Measurements from ENCODE around the gene CHCHD3.
"Not testable (repeated sequence)": the region's sequence is repeated elsewhere in the genome, so short reads cannot be mapped to it uniquely, and the experiment has no call there.

The CHCHD3 gene

DNA sequence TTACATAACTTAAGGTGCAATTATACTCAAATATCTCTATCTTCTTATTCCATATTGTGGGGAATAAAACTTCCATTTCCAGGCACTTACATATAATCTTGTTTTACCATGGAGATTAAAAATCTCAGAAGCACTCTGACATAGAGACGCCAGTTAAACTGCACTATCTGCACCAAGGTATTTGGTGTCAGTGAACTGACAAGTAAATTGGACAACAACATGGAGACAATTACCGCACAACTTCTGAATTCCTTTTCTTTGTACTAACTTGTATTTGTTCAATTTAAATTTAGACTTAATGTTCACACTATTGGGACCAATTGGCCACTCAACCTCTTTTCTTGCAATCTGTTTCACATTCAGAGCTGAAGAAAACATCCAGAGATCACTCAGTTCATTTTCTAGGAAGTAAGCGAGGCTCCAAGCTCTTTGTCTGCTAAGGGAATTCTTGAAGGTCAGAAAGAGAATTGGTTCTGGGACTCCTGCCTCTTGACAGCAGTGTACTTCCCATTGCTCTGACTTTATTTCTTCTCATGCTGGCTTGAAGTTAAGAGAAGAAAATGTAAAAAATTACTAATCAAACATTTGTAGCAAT, 184.7 kb downstream of the CHCHD3 start:
- DNase-seq, result no peak

DNA sequence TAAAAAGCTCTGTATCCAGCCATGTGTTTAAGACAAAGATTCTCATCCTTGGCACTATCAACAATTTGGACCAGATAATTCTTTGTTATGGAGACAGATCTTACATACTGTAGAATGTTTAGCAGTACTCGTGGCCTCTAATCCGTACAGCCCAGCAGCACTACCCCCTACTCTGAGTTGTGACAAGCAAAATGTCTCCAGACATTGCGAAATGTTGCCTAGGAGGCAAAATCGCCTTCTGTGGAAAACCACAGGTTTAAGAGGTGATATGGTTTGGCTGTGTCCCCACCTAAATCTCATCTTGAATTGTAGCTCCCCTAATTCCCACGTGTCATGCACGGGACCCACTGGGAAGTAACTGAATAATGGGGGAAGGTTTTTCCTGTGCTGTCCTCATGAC, 186.7 kb downstream of the CHCHD3 start:
- DNase-seq, result no peak

DNA sequence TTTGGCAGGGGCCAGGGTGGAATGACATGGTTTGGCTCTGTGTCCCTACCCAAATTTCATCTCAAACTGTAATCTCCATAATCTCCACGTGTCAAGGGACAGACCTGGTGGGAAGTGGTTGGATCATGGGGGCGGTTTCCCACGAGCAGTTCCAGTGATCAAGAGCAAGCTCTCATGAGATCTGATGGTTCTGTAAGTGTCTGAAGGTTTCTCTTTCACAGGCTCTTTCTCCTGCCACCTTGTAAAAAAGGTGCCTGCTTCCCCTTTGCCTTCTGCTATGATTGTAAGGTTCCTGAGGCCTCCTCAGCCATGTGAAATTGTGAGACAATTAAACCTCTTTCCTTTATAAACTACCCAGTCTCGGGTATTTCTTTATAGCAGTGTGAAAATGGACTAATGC, 188.3 kb downstream of the CHCHD3 start:
- DNase-seq, result no peak

DNA sequence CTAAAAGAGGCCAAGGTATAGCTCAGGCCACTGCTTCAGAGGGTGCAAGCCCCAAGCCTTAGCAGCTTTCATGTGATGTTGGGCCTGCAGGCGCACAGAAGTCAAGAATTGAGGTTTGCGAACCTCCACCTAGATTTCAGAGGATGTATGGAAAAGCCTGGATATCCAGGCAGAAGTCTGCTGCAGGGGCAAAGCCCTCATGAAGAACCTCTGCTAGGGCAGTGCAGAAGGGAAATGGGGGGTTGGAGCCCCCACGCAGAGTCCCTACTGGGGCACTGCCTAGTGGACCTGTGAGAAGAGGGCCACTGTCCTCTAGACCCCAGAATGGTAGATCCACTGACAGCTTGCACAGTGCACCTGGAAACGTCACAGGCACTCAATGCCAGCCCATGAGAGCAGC, 189.1 kb downstream of the CHCHD3 start:
- DNase-seq, result not testable (repeated sequence)

DNA sequence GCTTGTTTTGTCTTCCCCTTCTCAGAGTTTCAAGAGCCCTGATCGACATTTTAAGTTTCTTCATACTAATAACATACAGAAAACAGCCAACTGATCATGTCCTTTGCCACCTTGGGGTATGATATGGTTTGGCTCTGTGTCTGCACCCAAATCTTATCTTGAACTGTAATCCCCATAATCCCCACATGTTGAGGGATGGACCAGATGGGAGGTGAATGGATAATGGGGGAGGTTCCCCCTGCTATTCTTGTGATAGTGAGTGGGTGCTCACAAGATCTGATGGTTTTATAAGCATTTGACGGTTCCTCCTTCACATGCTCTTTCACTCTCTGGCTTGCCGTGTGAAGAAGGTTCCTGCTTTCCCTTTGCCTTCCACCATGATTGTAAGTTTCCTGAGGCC, 190.3 kb downstream of the CHCHD3 start:
- DNase-seq, result no peak

DNA sequence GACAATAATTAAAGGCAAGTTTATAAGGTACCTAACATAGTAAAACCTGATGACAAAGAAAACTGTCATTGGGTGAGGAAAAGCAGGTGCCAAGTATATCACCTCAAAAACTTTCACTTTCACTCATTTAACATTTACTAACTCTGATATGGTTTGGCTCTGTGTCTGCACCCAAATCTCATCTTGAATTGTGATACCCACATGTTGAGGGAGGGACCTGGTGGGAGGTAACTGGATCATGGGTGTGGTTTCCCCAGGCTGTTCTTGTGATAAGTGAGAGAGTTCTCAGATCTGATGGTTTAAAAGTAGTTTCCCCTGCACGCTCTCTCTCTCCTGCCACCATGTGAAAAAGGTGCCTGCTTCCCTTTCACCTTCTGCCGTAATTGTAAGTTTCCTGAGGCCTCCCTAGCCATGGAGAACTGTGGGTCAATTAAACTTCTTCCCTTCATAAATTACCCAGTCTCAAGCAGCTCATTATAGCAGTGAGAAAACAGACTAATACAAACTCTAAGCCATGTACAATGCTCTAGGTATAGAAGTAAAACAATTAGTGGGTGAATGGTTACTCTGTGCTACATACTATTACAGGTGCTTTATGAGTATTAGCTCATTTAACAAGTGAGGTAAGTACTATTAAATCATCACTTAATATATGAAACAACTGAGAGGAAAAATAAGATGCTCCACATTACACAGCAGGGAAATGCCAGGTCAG, 199.0 kb downstream of the CHCHD3 start:
- DNase-seq, result peak; percentile 52

DNA sequence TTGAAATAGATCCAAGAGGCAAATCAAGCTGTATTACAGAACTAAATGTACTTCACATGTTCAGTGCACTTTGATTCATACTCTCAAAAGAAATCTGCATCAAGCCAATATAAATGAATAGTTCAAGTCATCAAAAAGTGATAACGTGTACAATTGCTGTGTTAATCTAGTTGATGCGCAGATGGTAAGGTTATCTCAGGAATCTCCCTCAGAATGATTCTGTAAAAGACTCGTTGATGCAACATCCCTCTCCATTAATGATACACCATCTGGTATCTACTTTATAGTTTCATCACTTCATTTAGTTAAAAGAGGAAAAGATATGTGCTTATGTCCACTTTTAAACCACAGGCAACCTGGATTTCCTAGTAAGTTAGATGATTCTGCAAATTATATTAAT, 200.6 kb downstream of the CHCHD3 start:
- DNase-seq, result no peak

DNA sequence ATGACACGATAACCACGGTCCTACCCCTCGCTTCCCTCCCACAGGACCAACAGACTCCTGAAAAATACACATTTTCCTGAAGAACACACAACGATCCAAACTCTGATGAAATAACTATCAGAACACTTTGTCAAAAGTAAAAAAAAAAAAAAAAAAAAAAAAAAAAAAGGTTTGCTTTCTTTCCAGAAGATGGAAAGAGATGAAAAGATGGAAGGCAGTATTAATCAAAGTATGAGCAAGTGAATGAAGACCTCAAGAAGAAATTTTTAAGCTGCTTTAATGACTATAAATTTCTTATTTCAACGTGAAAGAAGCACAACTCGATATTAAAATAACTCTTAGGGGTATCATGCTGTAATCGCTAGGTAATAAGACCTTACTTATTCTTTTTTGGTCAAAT, 202.3 kb downstream of the CHCHD3 start:
- DNase-seq, result no peak

DNA sequence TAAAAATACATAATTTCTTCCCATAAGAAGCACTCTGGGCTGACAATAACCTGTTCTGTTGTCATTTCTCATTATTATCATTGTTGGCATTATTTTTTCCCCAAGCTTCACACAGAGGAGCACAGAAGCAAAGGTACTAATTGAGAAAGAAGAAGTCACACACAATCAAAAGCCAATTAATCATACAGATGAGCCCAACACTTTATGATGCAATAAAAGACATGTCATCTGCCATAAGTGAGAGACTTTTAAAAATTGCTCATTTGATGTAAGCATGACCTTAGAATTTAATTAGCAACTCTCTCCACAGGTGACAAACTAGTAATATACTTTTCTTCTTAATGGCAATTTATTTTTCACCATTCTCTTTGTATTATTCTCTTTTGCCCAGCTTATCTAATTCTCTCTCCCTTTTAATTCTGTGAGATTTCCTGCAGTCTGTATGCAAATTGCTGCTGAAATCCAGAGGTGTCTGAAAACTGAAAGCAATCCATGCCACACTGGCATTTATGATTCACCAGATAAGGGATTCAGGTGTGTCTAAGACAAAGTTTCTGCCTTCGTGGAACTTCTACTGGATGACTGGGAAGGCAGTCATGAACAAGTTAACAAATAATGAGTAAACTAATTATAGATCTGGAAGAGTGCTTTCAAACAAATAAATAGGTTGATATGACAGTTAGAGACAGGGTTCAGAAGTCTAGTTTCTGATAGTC, 203.5 kb downstream of the CHCHD3 start:
- DNase-seq, result no peak

DNA sequence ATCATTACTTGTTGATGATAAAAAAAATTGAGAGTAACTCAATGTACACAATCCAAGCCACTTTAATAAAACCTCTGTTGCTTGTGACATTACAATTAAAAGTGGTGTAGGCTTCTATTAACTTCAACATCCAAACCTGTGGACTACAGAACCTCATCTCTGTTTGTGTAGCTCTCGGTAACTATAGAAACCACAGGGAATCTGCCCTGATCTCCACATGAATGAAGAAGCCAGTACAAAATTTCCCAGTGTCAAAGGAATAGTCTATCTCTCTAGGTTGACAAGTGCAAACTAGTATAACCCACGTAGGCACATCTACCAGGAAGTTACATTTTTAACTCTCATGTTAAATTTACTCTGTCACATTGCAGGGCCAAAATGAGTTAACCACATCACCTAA, 204.3 kb downstream of the CHCHD3 start:
- no peak for DNase-seq

DNA sequence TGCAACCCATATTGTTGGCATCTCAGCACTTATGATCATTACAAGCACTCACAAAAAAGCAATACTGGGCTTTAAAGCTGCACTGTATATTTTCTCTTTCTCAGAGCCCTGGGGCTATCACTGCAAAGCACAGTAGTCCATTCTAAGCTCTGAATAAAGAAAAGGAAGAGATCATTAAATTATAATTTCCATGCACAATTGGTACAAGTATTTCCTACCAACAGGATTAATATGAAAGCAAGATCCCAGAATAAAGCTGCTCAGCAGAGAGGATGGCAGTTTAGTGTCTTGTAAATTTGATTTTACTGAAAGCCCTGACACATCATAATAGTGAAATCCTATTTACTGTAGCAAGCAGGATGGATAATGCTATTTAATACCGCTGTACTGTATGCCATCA, 205.3 kb downstream of the CHCHD3 start:
- DNase-seq, result no peak

DNA sequence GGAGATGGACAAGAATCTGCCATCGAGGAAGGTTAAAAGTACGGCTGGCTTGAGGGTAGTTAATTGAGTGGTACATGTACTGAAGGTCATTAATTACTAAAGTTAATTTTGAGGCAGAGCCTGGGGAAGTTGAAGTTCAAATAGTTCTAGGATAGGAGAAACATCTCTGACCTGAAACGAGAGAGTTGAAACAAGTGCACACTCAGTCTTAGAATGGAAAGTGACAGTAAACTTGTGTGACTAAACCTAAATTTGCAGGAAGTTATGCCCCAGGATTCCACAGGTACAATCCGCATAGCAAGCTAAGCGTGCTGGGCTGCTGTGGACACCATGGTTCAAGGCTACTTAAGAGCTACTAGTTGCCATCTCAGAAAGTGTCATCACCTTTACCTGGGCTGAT, 209.9 kb downstream of the CHCHD3 start:
- DNase-seq, result peak; percentile 3

DNA sequence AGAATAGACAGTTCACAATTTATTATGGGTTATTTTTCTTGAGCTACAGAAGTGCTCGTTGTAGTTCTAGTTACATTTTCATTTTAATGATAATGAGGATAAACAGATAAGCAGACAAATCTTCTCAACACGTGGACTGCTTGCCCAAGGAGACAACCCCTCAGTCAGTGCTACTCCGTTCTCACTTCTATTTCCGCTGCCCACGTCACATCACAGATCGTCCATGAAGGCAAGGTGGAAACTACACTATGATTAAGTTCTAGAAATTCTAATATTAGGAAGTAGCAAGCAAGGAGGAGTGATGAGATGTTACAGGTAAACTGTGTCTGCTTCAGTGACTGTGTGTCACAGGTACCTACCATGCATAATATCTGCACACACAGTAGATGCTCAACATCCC, 210.5 kb downstream of the CHCHD3 start:
- no peak for DNase-seq

DNA sequence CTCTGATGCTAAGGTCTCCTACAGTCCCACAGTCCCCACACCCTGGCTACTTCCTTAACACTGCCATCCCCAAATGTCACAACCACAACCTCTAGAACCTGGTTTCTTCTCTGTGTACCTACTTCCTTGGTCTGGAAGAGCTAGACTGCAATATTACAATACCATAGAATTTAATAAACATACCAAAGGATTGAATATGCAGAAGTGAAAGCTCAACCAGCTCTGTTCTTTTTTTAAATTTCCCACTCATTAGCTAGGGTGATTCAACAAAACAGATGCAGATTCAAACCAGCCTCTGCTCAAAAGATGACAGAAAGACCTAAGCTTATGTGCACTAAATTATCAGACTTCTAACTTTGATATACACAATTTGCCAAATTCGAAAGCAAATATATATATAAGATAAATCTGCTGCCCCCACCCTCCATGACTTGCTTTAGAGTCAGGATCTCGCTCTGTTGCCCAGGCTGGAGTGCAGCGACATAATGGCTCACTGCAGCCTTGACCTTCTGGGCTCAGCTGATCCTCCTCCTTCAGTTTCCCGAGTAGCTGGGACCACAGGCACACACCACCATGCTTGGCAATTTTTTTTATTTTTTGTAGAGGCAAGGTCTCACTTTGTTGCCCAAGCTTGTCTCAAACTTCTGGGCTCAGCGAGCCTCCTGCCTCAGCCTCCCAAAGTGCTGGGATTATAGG, 212.6 kb downstream of the CHCHD3 start:
- no peak for DNase-seq

DNA sequence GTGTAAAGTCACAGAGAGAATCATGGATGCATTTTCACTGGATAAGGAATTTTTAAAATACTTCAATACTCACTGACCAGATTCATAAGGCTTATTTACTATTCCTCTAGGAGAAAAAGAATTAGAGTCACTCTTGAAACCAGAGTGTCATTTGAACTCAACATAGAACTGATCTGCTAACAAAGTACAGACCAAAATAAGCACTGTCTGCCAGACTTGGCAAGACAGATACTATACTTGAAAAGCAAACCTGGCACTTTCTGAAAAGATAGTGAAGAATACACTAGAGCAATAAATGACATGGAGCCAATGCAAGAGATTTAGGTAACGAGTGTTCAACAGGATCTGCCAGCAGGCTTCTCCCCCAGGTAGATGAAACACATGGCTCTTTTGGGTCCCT, 215.3 kb downstream of the CHCHD3 start:
- DNase-seq, result no peak

DNA sequence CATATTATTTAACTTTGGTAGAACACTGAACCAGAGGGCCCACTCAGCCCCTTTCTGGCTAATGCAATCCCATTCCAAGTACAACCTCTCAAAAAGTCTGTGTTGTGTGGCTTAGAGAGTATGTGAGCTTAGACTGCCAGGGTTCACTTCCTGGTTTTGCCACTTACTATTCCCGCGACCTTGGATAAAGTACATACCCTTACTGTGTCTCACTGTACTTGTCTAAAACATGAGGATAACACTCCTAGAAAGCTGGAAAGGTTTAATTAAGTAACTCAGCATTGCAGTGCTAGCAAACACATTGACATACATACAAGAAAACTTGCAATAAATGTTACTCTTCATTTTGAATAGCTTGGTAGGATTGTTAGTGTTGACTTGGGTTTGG, 215.8 kb downstream of the CHCHD3 start:
- DNase-seq, result no peak

DNA sequence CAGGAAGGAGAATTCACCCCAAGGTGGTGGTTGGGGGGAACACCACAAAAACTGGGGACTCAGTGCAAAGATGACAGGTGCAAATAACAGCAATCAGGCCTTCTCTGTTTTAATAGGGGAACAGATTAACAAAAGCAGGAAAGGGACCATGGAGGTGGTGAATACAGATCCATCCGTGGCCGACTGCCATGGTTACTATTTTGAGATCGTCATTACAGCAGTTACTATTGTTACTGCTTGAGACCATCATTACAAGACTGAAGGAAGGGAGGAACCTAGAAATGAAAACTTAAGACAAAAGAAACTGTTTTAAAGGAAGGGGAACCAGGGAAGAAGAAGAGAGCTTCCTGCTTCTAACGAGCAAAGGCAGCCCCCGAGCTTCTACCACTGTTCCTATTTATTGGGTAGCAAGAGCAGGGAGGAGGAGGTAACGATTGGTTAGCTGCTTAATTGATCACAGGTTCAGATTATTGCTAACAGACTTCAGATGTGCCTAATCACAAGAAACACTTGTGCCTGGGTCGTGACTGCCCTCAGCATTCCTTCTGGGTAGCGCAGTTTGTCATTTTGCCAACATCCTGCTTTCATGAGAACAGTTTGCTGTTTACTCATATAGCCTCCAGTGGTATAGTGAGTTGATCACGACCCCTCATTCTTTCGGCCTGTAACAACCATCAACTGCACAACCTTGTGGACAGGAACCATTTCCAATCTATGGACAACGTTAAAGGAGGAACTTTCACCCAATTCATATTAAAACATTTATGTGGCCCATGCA, 216.3 kb downstream of the CHCHD3 start:
- DNase-seq, result no peak

DNA sequence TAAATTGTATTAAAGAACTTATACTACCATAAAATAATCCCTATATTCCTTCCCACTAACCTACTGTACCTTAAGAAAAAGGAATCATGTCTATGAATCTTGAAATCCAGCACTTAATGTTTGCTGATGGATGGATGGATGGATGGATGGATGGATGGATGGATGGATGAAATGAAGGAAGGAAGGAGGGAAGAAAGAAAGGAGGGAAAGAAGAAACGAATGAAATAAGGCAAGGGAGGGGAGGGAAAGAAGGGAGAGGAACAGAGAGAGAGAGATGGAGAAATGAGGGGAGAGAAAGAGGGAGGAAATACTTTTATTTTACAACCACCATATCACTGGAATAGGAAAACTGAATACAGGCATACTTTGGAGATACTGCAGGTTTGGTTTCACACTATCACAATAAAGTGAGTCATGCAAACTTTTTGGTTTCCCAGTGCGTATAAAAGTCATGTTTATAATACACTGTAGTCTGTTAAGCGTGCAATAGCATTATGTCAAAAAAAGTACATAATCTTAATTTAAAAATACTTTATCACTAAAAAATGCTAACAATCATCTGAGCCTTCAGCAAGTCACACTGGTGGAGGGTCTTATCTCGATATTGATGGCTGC, 219.8 kb downstream of the CHCHD3 start:
- no peak for DNase-seq

DNA sequence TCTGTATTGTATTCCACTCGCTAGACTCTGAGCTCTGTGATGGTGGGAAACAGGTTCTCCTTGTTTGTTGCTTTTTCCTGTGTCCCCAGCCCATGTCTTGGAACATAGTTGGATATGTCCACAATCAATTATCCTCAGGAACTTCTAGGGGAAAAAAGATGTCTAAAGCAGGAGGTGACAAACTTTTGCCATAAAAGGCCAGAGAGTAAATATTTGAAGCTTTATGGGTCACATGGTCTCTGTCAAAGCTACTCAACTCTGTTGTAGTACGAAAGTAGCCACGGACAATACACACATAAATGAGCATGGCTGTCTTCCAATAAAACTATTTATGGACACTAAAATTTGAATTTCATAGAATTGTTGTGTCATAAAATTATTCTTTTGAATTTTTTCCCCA, 220.5 kb downstream of the CHCHD3 start:
- no peak for DNase-seq

DNA sequence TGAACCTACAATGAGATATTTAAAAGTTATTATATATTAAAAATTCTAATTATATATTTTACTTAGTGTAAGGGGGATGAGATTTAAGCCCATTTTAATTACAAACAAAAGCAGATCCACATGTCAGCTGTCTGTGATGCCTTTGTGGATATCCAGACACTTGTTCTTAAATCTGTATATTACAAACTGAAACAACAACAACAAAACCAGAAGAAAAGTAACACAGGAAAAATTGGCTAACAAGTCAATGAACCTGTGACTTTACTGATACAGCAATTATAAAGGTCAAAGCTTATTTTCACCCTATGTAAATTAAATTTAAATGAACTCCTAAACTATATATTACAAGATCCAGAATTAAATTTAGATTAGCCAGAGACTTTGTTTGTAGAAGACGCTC, 222.7 kb downstream of the CHCHD3 start:
- DNase-seq, result no peak

DNA sequence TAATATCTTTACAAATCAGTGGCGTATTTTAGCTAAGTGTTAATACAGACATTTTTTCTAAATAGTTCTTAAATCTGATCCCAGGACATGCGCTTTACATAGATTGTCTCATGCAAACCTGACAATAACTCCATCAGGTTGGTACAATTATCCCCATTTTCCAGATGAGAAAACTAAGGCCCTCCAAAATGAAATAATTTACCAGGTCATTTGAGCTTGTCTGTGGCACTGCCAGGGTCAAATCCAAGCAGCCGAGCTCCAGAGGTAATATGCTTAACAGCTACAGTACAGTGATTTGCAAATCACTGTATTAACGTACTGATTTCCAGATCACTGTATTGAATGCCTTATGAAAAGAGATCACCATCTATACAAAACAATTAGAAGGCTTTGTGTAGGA, 223.1 kb downstream of the CHCHD3 start:
- DNase-seq, result no peak

DNA sequence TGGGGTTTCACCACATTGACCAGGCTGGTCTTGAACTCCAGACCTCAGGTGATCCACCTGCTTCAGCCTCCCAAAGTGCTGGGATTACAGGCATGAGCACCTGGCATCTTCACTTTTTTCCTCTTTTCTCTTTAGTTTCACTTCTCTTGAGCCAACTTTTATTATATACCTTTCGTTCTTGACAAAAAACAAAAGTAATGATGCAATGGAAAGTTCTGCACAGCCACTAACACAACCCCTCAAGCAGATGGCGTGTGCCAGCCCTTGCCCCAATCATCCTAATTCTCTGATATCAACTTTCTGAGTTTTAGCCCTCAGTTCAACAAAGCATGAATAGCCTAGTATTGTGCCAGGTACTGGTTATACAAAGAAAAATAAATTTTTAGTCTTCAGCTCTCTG, 223.6 kb downstream of the CHCHD3 start:
- no peak for DNase-seq

DNA sequence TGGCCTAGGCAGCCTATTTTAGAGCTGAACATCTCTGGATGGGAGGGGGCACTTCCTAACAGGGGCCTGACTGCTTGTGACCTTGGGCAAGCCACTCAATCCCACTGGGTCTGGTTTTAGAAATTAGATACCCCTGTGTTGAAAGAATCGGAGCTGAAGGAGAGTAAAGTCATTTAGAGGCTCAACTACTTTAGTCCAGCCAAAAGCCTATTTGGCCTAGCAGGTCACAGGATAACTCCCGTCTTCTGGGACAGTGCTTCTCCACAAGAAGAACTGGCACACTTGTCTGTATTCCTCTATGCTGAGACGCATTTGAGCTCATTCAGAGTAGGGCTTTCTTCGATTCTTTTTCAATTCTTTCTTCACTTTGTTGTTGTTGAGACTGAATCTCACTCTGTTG, 224.2 kb downstream of the CHCHD3 start:
- DNase-seq, result no peak

Measured in activated CD4-positive, alpha-beta T cell treated with anti-CD3 and anti-CD28 coated beads, Interleukin-2, amount 50 U/mL, for 16 hours (primary cell).